CD4-positive, alpha-beta T cell treated with Interleukin-4 for 4 hours (primary cell): ENCODE results near the gene NFKBIL1.

ENCODE experiments used
- DNase-seq: peaks from one replicate; pipeline ENCODE4 v3.0.0-alpha.2; 2020

The NFKBIL1 gene

GRCh38 chr6:31535538-31536324, 11.7 kb upstream of the NFKBIL1 start:
- no peak for DNase-seq

DNA sequence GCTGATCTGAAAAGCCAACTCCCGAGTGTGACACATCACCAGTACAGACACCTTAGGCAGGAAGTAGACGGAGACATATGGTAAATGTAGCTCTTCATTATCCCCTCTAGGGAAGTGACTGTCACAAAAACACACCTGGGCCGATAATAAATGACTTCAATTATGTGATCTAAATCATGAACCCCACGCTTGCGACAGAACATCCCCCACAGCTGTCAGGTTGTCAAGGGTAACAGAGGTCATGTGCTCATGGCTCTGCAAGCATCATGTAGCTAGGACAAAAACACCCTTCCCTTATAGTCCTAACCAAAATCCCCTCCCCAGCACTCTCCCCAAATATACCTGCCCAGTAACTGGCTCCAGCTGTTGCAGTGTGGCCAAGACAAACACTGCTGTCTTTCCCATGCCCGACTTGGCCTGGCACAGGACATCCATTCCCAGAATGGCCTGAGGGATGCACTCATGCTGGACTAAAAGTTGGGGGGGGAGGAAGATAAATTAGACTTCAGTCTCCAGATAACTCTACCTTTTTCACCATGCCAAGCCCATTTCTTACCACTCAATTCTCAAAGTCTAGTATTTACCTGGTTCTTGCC, 8.5 kb upstream of the NFKBIL1 start:
- DNase-seq, result peak; percentile 48

DNA sequence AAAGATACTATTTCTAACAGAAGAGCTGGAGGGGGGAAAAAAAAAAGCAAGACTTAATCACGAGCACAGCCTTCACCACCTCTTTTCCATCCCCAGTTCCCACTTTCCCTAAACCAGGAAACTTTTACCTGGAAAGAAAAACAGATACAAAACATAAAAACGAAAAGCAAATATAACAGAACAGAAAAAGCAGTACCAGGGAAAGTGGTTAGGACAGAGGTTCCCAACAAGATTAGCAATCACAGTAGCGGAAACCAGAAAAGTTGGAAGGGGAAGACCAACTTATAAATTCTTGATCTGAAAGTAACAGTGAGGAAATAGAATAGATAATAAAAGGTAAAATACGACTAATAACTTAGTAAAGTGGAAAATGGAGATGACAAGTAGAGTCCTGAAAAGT, 6.8 kb upstream of the NFKBIL1 start:
- DNase-seq, result no peak

DNA sequence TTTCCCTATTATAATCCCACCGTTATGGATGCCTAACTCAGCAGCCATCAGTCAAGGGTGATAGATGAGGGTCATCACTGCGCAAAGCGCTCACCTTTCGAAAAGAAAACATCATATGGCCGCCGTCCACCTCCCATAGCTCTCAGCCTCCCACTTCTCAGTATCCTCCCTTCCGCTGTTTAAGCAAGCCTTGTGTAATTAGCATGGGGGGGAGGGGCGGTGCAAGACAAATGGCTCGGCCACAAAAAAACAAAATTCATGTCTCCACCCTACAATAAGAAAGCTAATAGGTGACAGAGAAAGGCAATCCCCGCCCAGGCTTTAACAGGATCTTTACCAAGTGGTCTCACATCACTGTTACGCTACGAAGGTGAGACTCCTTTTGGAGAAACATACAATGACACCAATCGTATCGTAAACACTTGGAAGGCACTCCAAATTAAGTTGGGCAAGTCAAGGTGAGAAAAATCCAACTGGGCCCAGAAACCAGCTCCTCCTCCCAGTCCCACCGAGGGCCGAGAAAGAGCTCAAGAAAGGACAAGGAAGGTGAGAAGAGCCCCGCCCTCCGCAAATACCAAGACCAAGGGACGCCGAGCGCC, 6.2 kb upstream of the NFKBIL1 start:
- peak; percentile 86 for DNase-seq

- peak; percentile 97 for DNase-seq
Observed at GRCh38 chr6:31541658-31542521, 5.5 kb upstream of the NFKBIL1 start, which contains the start of gene DDX39B. TSS of gene DDX39B (minus strand) at chr6:31542003. CDS start at chr6:31540532, 1,471 bp downstream.

DNA sequence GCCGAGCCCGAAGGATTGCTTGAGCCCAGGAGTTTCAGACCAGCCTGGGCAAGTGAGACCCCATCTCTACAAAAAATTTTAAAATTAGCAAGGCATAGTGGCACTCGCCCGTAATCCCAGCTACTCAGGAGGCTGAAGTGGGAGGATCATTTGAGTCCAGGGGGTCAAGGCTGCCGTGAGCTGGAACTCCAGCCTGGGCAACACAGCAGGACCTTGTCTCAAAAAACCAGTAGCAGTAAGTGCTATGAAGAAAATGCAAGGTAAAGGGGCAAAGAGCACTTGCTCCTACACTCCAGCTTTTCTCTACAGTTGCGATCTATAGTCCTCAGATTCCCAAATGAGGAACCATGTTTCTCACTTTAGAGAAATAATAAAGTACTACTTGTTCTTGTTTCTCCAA, 3.8 kb upstream of the NFKBIL1 start:
- no peak for DNase-seq

DNA sequence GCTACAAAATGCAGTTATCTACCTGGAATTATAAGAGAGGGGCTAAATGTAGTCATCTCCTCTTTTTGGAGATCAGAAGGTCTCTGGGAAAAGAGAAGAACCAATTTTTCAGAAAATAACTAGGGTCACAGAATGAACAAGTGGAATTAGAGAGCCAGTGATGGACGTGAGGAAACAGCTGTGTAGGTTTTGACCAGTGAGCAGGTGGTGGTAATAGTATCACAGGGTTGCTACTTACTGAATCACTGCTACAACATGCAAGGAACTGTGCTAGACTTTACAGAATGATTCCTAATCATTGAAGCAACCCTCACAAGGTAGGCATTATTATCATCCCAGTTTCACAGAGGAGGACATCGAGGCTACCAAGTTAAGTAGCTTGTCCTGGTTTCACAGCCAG, 2.7 kb upstream of the NFKBIL1 start:
- no peak for DNase-seq

GRCh38 chr6:31545291-31545690, 2.1 kb upstream of the NFKBIL1 start:
- no peak for DNase-seq

DNA sequence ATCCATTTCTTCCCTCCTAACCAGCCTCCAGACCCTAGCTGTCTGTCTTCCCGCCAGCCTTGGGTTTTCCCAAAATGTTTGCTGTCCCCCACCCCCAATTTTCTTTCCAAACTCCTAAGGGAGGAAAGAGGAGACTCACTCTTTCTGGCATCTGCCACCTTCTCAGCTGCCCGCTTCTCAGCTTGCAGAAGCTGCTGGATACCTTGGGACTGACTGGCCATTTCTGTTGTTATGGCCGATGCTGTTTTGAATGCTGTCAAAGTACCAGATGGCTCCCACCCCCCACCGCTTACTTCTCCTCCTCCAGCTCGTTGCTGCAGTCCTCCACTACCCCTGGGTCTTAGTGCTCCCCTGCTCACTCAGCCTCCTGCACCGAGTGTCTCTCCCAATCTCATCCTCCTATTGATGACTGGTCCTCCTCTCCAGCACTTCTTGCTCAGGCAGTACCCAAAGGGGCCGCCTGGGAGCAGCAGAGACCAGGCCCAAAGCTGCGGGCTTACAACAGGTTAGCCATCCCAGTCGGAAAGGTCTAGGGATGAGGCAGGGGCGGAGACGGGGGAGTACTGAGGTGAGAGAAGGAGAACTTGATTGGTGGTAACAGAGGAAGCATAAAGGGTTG, 960 bp upstream of the NFKBIL1 start, which contains the start of gene ATP6V1G2:
Gene ATP6V1G2, minus strand, starts transcription at position 270 of the 619 bp plus-strand sequence. Its CDS starts 49 bp downstream, at position 221.
- DNase-seq, result peak; percentile 84

DNA sequence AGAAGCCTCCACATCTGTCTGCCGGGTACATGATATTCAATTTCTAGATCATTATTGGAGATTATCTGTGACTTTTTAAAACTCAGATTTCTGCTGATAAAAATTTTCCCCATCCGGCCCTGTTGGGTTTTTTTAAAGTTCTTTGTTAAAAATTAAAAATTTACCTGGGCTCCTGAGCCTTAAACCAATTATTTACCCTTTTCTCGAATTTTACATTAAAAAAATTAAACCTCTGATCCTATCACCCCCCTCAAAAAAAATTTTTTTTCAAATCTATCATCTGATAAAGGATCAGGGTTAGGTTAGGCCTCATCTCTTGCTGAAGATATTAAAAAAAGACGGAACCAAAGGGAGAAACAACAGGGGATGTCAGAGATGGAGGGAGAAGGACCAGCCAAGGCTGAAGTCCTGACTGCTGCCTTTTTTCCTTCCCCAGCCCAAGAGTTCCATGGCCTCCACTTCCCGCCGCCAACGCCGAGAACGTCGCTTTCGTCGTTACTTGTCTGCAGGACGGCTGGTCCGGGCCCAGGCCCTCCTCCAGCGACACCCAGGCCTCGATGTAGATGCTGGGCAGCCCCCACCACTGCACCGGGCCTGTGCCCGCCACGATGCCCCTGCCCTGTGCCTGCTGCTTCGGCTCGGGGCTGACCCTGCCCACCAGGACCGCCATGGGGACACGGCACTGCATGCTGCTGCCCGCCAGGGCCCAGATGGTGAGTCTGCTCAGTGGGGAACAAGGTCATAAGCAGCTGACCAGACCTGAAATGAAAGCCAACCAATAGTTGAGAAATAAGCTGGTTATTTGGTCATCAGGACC, 527 bp downstream of the NFKBIL1 start:
- DNase-seq, result no peak

- no peak for DNase-seq
Observed at GRCh38 chr6:31548544-31548873, 1.1 kb downstream of the NFKBIL1 start.

DNA sequence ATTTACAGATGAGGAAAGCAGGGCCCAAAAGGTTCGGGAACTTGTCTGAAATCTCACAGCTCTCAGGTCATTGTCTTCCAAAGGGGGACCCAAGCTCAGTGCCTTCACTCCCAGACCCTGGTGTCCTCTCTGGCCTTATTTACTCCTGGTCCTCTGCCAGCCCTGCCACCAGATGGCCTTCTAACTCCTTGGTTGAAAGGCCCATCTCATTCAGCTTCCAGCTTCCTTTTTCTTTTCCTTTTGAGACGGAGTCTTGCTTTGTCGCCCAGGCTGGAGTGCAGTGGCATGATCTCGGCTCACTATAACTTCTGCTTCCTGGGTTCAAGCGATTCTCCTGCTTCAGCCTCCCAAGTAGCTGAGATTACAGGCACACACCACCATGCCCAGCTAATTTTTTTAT, 4.0 kb downstream of the NFKBIL1 start:
- DNase-seq, result peak; percentile 76

DNA sequence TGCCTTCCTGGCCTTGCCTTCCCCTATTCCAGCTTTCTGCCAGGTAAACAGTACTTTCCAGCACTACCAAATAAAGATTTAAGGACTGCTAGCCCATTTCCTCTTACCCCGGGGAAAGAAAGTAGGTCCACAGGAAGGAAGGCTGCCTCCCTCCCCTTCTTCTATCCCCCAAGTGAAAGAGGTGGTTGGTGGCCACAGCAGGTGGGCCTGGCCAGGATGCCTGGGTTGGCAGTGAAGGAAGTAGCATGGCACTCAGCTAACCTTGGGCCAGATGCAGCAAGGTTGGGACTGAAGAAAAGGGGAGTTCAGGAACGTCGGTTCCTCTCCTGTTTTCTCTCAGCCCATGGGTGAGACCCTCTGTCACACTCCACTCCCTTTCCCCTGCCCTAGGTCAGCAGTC, 8.9 kb downstream of the NFKBIL1 start:
- no peak for DNase-seq

DNA sequence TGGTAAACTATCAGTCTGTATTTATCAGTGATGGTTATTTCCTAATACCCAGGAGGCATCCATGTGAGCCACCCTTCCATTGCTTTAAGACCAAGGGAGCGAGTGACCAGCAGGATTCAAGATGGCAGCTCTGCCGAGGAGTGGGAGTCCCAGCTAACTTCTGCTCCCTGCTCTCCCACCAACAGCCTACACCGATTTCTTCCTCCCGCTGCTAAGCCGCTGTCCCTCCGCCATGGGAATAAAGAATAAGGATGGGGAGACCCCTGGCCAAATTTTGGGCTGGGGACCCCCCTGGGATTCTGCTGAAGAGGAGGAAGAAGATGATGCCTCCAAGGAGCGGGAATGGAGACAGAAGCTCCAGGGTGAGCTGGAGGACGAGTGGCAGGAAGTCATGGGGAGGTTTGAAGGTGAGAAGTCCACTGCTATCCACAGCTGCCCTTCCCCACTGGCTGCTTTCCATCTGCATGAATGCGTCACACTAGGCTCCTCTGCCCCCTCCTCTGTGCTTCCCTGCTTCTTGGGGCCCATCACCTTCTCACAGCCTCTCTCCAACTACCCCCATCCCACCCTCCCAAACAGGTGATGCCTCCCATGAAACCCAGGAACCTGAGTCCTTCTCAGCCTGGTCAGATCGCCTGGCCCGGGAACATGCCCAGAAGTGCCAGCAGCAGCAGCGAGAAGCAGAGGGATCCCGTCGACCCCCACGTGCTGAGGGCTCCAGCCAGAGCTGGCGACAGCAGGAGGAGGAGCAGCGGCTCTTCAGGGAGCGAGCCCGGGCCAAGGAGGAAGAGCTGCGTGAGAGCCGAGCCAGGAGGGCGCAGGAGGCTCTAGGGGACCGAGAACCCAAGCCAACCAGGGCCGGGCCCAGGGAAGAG, 10.3 kb downstream of the NFKBIL1 start:
- DNase-seq, result no peak

DNA sequence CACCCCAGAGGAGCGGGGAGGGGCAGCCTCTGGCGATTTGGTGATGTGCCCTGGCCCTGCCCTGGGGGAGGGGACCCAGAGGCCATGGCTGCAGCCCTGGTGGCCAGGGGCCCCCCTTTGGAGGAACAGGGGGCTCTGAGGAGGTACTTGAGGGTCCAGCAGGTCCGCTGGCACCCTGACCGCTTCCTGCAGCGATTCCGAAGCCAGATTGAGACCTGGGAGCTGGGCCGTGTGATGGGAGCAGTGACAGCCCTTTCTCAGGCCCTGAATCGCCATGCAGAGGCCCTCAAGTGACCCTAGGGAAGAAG, 10.9 kb downstream of the NFKBIL1 start:
- no peak for DNase-seq

DNA sequence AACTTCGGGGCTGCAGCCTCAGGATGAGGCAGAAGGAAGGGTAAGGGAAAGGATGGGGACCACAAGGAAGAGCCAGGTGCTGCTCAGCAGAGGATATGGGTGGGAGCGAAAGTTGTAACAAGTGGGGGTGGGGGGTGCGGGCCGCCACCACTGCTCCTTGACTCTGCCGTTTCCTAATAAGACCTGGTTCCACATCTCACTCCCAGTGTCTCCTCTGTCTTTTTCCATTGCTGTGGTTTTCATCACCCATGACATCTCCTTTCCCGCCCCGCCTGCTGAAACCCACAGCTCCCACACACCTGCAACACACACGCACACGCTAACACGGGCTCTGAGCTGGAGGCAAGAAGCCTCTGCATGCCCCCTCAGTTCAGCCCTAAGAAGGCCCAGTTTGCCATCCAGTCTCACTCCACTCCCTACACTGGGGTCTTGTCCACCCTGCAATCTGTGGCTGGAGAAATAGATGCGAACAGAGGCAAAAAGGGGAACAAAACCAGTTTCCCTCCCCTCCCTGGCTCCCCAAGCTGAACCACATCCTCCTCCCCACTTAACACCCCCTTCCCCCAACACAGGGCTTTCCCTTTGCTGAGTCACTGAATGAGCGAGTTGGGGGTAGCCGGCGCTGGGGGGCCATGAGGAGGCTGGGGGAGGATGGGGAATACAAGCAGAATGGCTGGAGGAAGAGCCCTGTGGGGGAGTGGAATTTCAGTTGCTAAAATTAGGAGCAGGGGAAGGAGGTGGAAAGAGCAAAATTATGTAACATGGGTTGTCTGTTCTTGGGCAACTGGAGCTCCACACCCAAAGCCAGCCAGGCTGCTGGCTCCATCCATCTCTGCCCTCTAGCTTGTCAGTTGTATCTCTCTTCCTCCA, 11.5 kb downstream of the NFKBIL1 start:
- peak; percentile 74 for DNase-seq

GRCh38 chr6:31559606-31559957, 12.2 kb downstream of the NFKBIL1 start:
- DNase-seq, result no peak

DNA sequence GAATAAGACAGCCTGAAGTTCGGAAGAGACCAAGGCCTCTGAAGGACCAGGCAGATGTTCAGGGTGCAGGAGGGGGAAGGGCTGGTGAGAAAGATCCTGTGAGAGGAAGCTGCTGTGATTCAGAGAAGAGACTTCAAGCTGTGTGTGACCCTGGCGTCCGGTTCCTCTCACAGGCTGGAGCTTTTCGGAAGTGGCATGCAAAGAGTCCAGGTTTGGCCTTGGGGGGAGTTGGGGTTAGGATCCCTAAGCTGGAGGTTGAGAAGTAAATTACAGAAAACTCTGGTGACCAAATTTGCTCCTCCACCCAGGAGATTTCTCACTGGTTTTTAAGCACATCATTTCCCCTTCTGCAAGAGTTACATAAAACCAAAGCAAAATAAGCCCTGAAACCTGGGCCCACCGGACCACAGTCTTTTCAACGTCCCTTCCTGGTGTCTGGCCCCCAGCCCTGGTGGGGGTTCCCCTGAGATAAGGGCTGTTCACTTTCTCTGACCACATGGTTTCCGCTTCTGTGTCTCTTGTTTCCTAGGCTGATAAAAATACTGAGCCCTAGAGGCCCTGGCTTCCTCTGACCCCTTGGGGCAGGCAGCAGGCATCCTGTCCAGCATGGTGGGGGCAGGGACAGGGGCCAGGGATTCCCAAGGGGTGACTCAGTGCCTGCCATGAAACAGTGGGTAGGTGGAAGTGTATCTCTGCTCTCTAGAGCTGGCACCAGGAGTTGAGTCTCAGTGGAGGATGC, 12.7 kb downstream of the NFKBIL1 start:
- peak; percentile 56 for DNase-seq

GRCh38 chr6:31560697-31561058, 13.3 kb downstream of the NFKBIL1 start:
- DNase-seq, result no peak
